Mesodermal cell (in vitro differentiated cells): ENCODE results near the gene MATN1.

Experiments used
- H3K27ac ChIP-seq: 2 replicates; pipeline ENCODE4 v1.7.0; 2013; ENCODE audit warnings: mild to moderate bottlenecking, low read depth, low read length, moderate library complexity; ENCODE audit not compliant: severe bottlenecking
- H3K36me3 ChIP-seq: 2 replicates; pipeline ENCODE4 v1.7.1; 2013; ENCODE audit warnings: mild to moderate bottlenecking, low read length, moderate library complexity; ENCODE audit not compliant: control insufficient read depth, insufficient read depth
- H3K4me1 ChIP-seq: one replicate; pipeline ENCODE4 v1.7.1; 2013; ENCODE audit warnings: mild to moderate bottlenecking, low read length; ENCODE audit not compliant: insufficient read depth, control insufficient read depth, poor library complexity, severe bottlenecking
- H3K4me3 ChIP-seq: 2 replicates; pipeline ENCODE4 v1.7.0; 2013; ENCODE audit warnings: low read length, control low read depth, mild to moderate bottlenecking; ENCODE audit not compliant: insufficient read depth, poor library complexity, severe bottlenecking; ENCODE audit errors: extremely low read depth
- H3K9me3 ChIP-seq: 2 replicates; pipeline ENCODE4 v1.7.1; 2013; ENCODE audit warnings: mild to moderate bottlenecking, low read length, moderate library complexity; ENCODE audit not compliant: control insufficient read depth
- WGBS, 2 experiments: methylation state at CpG; one replicate each; pipeline ENCODE4 v1.1.5; 2013; ENCODE audit warnings: missing lambda C conversion rate in 2 of 2; ENCODE audit not compliant: insufficient coverage in 2 of 2; 5-methylcytosine and 5-hydroxymethylcytosine counted together

The MATN1 gene

GRCh38 chr1:30721341-30721793 lies 2.0 kb downstream of the MATN1 start:
- H3K4me1 ChIP-seq, result peaks cover 4% of the 10 kb centered on the region
- WGBS, 2 experiments, result 90 to 98% methylated on average over 26 of the region's 27 CpGs
- H3K4me3 ChIP-seq, result no peak overlapping the region
- H3K9me3 ChIP-seq, result peaks cover 1% of the 10 kb centered on the region
- no peak overlapping the region for H3K27ac ChIP-seq
- H3K36me3 ChIP-seq, result no peaks in the 10 kb centered on the region

- Histone ChIP-seq H3K27ac (no peak overlapping the region), H3K4me1 (no peaks in the 10 kb centered on the region), H3K36me3 (no peaks in the 10 kb centered on the region), H3K9me3 (peaks cover 9% of the 10 kb centered on the region), H3K4me3 (no peak overlapping the region)
- 87 to 90% methylated on average over 10 of the region's 16 CpGs for WGBS, 2 experiments
Observed at GRCh38 chr1:30720271-30721223, 2.8 kb downstream of the MATN1 start.

GRCh38 chr1:30719406-30720270 lies 3.7 kb downstream of the MATN1 start:
- peak overlapping the region; percentile 70 for H3K4me3 ChIP-seq
- peaks cover 11% of the 10 kb centered on the region for H3K9me3 ChIP-seq
- WGBS, 2 experiments, result 37 to 41% methylated on average over 15 to 19 of the region's 21 CpGs
- H3K36me3 ChIP-seq, result no peaks in the 10 kb centered on the region
- no peak overlapping the region for H3K27ac ChIP-seq
- no peaks in the 10 kb centered on the region for H3K4me1 ChIP-seq

- peak overlapping the region; percentile 70 for H3K4me3 ChIP-seq
- H3K4me1 ChIP-seq, result no peaks in the 10 kb centered on the region
- 0% methylated on average over 58 to 63 of the region's 66 CpGs for WGBS, 2 experiments
- peak overlapping the region; percentile 92 for H3K27ac ChIP-seq
- H3K36me3 ChIP-seq, result no peaks in the 10 kb centered on the region
- peaks cover 11% of the 10 kb centered on the region for H3K9me3 ChIP-seq
Observed at GRCh38 chr1:30718636-30719405, 4.6 kb downstream of the MATN1 start.

- peak overlapping the region; percentile 70 for H3K4me3 ChIP-seq
Observed at GRCh38 chr1:30718091-30718635, 5.2 kb downstream of the MATN1 start.

GRCh38 chr1:30716646-30717045 lies 6.7 kb downstream of the MATN1 start:
- H3K4me3 ChIP-seq, result no peak overlapping the region
- peaks cover 11% of the 10 kb centered on the region for H3K9me3 ChIP-seq
- no peaks in the 10 kb centered on the region for H3K4me1 ChIP-seq
- WGBS, 2 experiments, result 94 to 100% methylated on average over 2 to 7 of the region's 8 CpGs
- H3K36me3 ChIP-seq, result no peaks in the 10 kb centered on the region
- no peak overlapping the region for H3K27ac ChIP-seq

More at GRCh38 chr1:30718091-30718635, 5.2 kb downstream of the MATN1 start:
- WGBS, 2 experiments, result 1 to 2% methylated on average over 24 to 27 of the region's 50 CpGs
- H3K9me3 ChIP-seq, result peaks cover 11% of the 10 kb centered on the region
- peak overlapping the region; percentile 59 for H3K27ac ChIP-seq
- H3K36me3 ChIP-seq, result no peaks in the 10 kb centered on the region
- no peaks in the 10 kb centered on the region for H3K4me1 ChIP-seq

- 92 to 94% methylated on average over 11 of the region's 11 CpGs for WGBS, 2 experiments
- no peak overlapping the region for H3K4me3 ChIP-seq
- H3K36me3 ChIP-seq, result no peaks in the 10 kb centered on the region
Observed at GRCh38 chr1:30715886-30716285, 7.5 kb downstream of the MATN1 start.

GRCh38 chr1:30715216-30715615 lies 8.2 kb downstream of the MATN1 start:
- H3K4me1 ChIP-seq, result no peaks in the 10 kb centered on the region
- peaks cover 11% of the 10 kb centered on the region for H3K9me3 ChIP-seq
- no peak overlapping the region for H3K27ac ChIP-seq
- no peaks in the 10 kb centered on the region for H3K36me3 ChIP-seq
- WGBS, 2 experiments, result 80% methylated on average over 1 of the region's 2 CpGs; no CpG with 5 or more reads in 1 of the 2 experiments
- no peak overlapping the region for H3K4me3 ChIP-seq

More at GRCh38 chr1:30715886-30716285, 7.5 kb downstream of the MATN1 start:
- Histone ChIP-seq H3K27ac (no peak overlapping the region), H3K4me1 (no peaks in the 10 kb centered on the region), H3K9me3 (peaks cover 11% of the 10 kb centered on the region)

GRCh38 chr1:30714536-30715090 lies 8.8 kb downstream of the MATN1 start:
- Histone ChIP-seq H3K4me3 (no peak overlapping the region), H3K4me1 (no peaks in the 10 kb centered on the region), H3K27ac (no peak overlapping the region), H3K9me3 (peaks cover 11% of the 10 kb centered on the region), H3K36me3 (no peaks in the 10 kb centered on the region)
- WGBS, 2 experiments, result 96 to 97% methylated on average over 8 of the region's 8 CpGs
